Stimulated activated CD4-positive, alpha-beta T cell treated with anti-CD3 and anti-CD28 coated beads, Interleukin-12 subunit alpha, Interleukin-12 subunit beta, amount 100 ng/mL, for 24 hours (primary cell): ENCODE results near the gene OR10D3.
"Not testable (repeated sequence)": the region's sequence is repeated elsewhere in the genome, so short reads cannot be mapped to it uniquely, and the experiment has no call there.

Source experiments
- DNase-seq, 2 experiments: peaks; one replicate each; pipeline ENCODE4 v3.0.0-alpha.2; 2020; ENCODE audit warnings: low read depth in 2 of 2

Gene OR10D3

GRCh38 chr11:124194293-124195188, 11.4 kb downstream of the OR10D3 start:
- no peak for DNase-seq

- DNase-seq = peak in 1 of 2 experiments; percentile 18
Measured at GRCh38 chr11:124195189-124195734, 12.1 kb downstream of the OR10D3 start.

- DNase-seq = no peak
Measured at GRCh38 chr11:124197999-124198398, 14.9 kb downstream of the OR10D3 start.

DNA sequence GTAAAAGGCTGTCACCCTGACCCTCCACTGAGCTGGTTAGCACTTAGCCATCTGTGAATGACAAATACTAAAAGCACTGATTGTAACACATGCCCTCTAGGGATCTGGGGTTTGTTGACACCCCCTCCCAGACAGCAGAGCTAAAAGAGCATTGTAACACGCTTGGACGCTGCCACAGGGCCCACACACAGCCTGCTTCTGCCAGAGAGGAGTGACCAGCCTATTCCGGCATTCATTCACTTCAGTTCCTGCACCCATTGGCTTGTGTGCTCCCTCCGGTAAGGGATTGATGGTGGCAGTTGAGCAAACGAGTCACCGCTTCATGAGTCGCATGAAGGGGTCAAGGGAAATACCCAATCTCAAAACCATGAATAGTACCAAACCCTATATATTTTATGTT, 15.8 kb downstream of the OR10D3 start:
- no peak for DNase-seq

DNA sequence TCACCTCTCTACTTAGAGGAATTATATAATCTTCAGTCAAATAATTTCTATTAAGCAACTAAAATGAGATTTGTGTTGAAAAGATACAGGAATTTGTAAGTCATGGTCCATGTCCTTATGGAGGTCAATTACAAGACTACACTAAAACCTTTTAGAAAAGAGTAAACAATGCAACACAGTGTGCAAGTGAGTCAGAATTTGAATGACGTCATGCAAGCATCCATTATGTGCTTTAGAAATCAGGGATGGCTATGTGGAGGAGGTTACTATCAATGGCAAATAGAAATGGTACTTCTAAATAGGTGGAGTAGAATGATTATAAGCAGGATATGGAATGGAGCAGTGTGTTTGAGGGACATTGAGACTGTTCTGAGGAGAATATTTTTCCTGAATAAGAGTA, 16.6 kb downstream of the OR10D3 start:
- DNase-seq = no peak

DNA sequence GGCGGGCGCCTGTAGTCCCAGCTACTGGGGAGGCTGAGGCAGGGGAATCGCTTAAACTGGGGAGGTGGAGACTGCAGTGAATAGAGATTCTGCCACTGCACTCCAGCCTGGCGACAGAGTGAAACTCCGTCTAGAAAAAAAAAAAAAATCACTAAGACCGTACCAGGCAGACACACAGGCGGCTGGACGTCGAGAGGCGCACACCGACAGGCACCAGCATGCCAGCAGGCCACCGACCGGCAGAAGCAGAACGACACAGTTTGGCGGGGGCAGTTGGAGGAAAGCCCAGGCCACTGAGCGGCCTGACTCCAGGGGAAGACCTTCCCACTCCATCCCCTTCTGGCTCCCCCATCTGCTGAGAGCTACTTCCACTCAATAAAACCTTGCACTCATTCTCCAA, 17.5 kb downstream of the OR10D3 start:
- no peak for DNase-seq

DNA sequence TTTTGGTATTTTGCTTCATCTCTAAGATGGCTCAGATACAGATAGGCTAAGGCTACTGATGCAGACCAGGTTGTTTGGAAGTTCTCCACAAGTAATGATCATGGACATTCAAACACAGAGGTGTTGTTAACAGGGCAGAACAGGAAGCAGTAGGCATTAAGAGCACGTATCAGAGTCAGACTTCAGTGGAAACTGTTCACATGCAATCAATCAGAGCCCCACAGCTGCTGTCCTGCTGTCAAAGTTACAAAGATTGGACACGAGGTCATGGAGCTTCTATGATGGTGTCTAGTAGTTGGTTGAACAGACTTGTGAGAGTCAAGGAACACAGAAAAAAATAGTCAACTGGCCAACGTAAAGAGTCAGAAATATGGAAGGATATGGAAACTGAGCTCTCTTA, 19.8 kb downstream of the OR10D3 start:
- DNase-seq = no peak

DNA sequence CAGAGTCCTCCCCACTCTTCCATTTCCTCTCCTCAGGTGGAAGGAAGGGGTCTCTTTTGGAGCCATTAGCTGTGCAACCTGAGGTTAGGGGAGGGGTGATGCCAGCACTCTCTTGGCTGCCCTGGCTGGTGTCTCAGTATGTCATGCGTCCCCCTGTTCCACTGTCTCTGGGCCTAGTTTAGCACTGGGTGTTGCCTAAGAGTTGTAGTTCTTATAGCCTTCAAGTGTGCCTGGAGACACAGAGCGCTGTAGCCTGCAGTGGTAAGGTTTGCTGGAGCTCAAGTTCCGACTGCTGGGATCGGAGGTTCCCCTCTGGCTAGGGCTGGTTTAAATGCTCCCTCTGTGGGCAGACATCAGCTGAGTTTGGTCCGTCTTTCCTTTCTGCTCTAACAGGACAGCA, 20.9 kb downstream of the OR10D3 start:
- no peak for DNase-seq

- DNase-seq = no peak
Measured at GRCh38 chr11:124207102-124207792, 24.1 kb downstream of the OR10D3 start.

GRCh38 chr11:124209824-124210357, 26.7 kb downstream of the OR10D3 start:
- DNase-seq = no peak

DNA sequence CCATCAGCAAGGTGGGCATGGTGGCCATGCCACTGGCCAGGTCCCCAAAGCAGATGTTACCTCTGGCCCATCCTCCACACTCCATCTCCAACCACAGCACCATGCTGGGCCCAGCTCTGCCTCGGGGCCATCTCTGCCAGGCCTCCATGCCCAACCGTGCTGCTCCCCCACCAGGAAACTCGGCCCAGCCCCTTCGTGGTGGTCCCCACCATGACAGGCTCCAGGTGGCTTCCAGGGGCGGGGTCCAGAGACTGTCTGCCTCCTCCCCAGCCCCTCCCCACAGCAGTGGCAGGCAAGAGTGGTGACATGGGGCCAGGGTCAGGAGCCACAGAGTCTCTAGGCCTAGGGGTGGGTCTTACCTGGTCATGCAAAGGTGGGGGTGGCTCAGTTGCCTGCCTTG, 27.3 kb downstream of the OR10D3 start:
- no peak for DNase-seq

GRCh38 chr11:124211321-124211720, 28.2 kb downstream of the OR10D3 start:
- DNase-seq = no peak

- DNase-seq = no peak
Measured at GRCh38 chr11:124214027-124214426, 30.9 kb downstream of the OR10D3 start.

DNA sequence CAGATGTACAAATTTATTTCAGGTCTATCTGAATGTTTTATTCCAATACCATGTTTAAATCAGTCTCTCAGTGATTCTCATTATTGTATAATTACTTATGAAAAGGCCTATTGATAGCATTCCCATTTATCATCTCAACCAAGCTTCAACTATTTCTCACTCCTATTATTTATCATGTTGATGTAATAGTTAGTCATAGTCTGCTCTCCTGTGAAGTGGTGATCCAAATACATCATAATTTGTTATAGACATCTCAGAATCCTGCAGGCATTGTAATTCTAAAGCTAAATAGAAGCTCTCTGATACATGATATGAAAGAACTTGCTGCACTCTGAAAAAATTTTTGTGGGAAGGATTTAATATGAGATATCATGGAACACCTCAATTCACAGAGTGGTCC, 36.0 kb downstream of the OR10D3 start:
- DNase-seq = no peak

- no peak for DNase-seq
Measured at GRCh38 chr11:124222407-124222806, 39.3 kb downstream of the OR10D3 start.

GRCh38 chr11:124224618-124225423, 41.7 kb downstream of the OR10D3 start:
- not testable (repeated sequence) for DNase-seq

DNA sequence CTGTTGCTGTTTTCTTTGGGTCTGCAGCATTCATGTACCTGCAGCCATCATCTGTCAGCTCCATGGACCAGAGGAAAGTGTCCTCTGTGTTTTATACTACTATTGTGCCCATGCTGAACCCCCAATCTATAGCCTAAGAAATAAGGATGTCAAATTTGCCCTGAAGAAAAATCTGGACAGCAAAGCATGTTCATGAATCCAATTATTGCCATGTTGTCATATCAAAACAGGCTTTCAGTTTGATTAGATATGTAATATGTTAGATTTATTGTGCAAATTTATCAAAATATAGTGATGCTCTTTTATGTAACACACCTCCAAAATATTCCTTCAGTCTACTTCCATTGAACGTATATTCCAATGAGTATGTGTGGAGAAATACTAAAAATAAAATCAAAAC, 42.3 kb downstream of the OR10D3 start:
- DNase-seq = no peak

DNA sequence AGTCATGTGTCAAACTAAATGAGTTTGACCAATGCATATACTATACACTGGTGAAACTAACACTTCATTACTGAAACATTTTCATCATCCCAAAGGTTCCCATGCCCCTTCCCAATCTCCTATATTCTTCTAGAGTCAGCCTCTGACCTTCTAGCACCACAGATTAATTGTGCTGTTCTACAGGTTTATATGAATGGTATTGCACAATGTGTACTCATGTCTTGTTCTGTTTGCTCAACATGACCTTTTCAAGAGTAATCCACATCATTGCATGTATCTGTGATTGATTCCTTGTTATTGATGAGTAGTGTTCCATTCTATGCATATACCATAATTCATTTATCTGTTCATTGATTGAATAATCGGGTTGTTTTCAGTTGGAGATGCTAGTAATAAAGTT, 50.2 kb downstream of the OR10D3 start:
- DNase-seq = no peak
